AG09319 (cell line): ENCODE results near the gene SNAI3.

Experiments
- DNase-seq: peaks from one replicate; pipeline ENCODE4 v3.0.0-alpha.2; 2010; ENCODE audit warnings: low read depth; ENCODE audit errors: extremely low read depth
- CTCF ChIP-seq: IDR thresholded peaks from 2 replicates; pipeline ENCODE4 v1.5.1; 2011; ENCODE audit warnings: low read depth, mild to moderate bottlenecking, inconsistent platforms, low read length, moderate library complexity

Gene SNAI3

GRCh38 chr16:88645941-88646340 lies 40.4 kb downstream of the SNAI3 start:
- no peak for TF ChIP-seq CTCF
- no peak for DNase-seq

- TF ChIP-seq CTCF: no peak
- DNase-seq: no peak
Measured at GRCh38 chr16:88645455-88645854, 40.9 kb downstream of the SNAI3 start.

DNA sequence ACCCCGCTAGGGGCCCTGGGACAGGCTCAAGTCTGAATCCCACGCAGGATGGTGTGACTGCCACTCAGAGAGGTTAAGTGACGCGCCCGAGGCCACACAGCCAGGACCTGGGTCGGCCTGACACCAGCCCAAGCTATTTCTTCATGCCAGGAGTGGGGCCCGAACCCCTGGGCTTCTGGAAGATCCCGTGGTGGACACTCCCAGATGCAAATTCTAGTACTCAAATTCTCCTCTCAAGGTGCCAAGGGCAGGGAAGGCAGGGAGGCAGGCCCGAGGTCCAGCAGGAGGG lies 42.7 kb downstream of the SNAI3 start:
- TF ChIP-seq CTCF: no peak

DNA sequence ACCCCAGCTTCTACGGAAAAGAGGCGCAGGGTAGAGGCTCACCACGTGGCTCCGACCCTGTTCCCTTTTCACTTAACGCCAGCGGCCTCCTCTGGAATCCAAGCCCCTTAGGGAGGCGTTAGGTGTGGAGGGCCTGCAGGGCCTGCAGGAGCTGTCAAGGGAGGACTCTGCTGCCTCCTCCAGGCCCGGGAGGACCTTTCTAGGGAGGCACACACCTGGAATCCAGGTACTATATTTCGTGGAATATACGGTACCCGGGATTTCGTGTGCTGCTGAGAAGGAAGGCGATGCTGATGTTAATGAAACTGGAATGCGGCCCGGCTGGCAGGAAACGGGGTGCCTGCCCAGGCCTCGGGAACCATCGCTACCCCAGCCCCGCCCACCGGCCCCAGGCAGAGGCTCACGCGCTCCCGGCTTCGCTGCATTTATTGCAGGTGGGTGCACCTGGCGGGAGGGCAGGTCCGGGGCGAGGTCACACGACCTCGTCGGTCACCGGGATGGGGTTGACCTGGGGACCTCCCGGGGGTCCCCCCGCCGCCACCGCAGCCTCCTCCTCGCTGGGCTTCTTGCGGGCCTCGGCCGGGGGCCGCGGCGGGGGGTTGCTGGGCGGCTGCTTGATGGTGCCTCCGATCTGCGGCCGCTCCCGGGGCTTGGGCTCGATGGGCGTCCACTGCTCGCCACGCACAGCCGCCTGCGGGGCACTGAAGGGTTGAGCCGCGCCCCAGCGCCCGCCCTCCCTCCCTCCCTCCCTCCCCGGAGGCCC lies 43.2 kb downstream of the SNAI3 start:
- DNase-seq: no peak

More for the DNA sequence above, 42.7 kb downstream of the SNAI3 start:
- DNase-seq: no peak

GRCh38 chr16:88640498-88641247 lies 45.6 kb downstream of the SNAI3 start:
- no peak for TF ChIP-seq CTCF
- DNase-seq: no peak

More for the DNA sequence above, 43.2 kb downstream of the SNAI3 start:
- TF ChIP-seq CTCF: no peak

DNA sequence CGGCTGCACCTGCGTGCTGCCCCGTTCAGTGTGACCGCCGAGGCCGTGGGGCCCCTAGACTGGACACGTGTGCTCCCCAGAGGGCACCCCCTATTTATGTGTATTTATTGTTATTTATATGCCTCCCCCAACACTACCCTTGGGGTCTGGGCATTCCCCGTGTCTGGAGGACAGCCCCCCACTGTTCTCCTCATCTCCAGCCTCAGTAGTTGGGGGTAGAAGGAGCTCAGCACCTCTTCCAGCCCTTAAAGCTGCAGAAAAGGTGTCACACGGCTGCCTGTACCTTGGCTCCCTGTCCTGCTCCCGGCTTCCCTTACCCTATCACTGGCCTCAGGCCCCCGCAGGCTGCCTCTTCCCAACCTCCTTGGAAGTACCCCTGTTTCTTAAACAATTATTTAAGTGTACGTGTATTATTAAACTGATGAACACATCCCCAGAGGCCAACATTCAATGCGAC lies 46.2 kb downstream of the SNAI3 start:
- TF ChIP-seq CTCF: no peak
- DNase-seq: no peak
